GM23338 (cell line): ENCODE results near the gene B3GAT2. TPM values are rescaled to one million over a fixed set of nuclear protein-coding genes. Genes with fewer than 3 reads are reported as not detected.

Source experiments
- ATAC-seq: fragments of 200-7000 bp; cut with Tn5 transposase; 3 replicates; pipeline ENCODE4 v1.9.1; 2020
- DNase-seq: peaks from one replicate; pipeline ENCODE4 v3.0.0-alpha.2; 2015; ENCODE audit warnings: low spot score
- H2AFZ ChIP-seq: fragments of 200-600 bp; sonication (generic); 2 replicates; pipeline ENCODE4 v1.8.0; 2016; ENCODE audit warnings: antibody characterized with exemption, mild to moderate bottlenecking, moderate library complexity
- H3F3A ChIP-seq: fragments of 200-600 bp; sonication (generic); replicated peaks from 2 replicates; pipeline ENCODE4 v1.8.0; 2017; ENCODE audit warnings: antibody characterized with exemption, mixed run types, low read depth
- H3K27ac ChIP-seq: fragments of 200-600 bp; sonication (generic); 2 replicates; pipeline ENCODE4 v1.6.1; 2016; ENCODE audit warnings: low read depth
- H3K27me3 ChIP-seq: fragments of 200-600 bp; sonication (generic); 2 replicates; pipeline ENCODE4 v1.8.0; 2016; ENCODE audit warnings: mild to moderate bottlenecking, mixed run types, moderate library complexity; ENCODE audit not compliant: insufficient read depth
- H3K36me3 ChIP-seq: fragments of 200-600 bp; sonication (generic); 2 replicates; pipeline ENCODE4 v1.8.0; 2016; ENCODE audit warnings: mild to moderate bottlenecking; ENCODE audit not compliant: insufficient read depth
- H3K4me1 ChIP-seq: fragments of 200-600 bp; sonication (generic); 2 replicates; pipeline ENCODE4 v1.8.0; 2016; ENCODE audit warnings: mild to moderate bottlenecking, moderate library complexity; ENCODE audit not compliant: insufficient read depth
- H3K4me2 ChIP-seq: fragments of 200-600 bp; sonication (generic); 2 replicates; pipeline ENCODE4 v1.7.1; 2017; ENCODE audit warnings: mixed run types
- H3K4me3 ChIP-seq: fragments of 200-600 bp; sonication (generic); 2 replicates; pipeline ENCODE4 v1.6.1; 2016; ENCODE audit warnings: mixed run types
- H3K79me2 ChIP-seq: fragments of 200-600 bp; sonication (generic); replicated peaks from 2 replicates; pipeline ENCODE4 v1.8.0; 2017; ENCODE audit warnings: mild to moderate bottlenecking; ENCODE audit not compliant: insufficient read depth
- H3K9me2 ChIP-seq: fragments of 200-600 bp; sonication (generic); 2 replicates; pipeline ENCODE4 v1.8.0; 2017; ENCODE audit not compliant: insufficient read depth
- H4K20me1 ChIP-seq: fragments of 200-600 bp; sonication (generic); replicated peaks from 2 replicates; pipeline ENCODE4 v1.8.0; 2017; ENCODE audit warnings: mild to moderate bottlenecking; ENCODE audit not compliant: insufficient read depth
- H3K27ac Mint-ChIP-seq: 2 replicates; pipeline ENCODE4 v1.8.0; 2020; ENCODE audit warnings: inconsistent platforms, mild to moderate bottlenecking, moderate library complexity, mixed read lengths
- H3K27me3 Mint-ChIP-seq: 3 replicates; pipeline ENCODE4 v1.8.0; 2022; ENCODE audit warnings: low read depth, mild to moderate bottlenecking, moderate library complexity, mixed read lengths, inconsistent platforms; ENCODE audit not compliant: insufficient read depth, poor library complexity
- H3K36me3 Mint-ChIP-seq: 3 replicates; pipeline ENCODE4 v1.8.0; 2021; ENCODE audit warnings: low read depth, mild to moderate bottlenecking, inconsistent platforms, moderate library complexity, mixed read lengths
- H3K4me1 Mint-ChIP-seq: 3 replicates; pipeline ENCODE4 v1.8.0; 2020; ENCODE audit warnings: mild to moderate bottlenecking, inconsistent platforms, mixed read lengths
- H3K4me3 Mint-ChIP-seq: 3 replicates; pipeline ENCODE4 v1.8.0; 2021; ENCODE audit warnings: moderate library complexity, mild to moderate bottlenecking, inconsistent platforms, mixed read lengths
- H3K9me3 Mint-ChIP-seq: 3 replicates; pipeline ENCODE4 v1.8.0; 2020; ENCODE audit warnings: moderate library complexity, mild to moderate bottlenecking, inconsistent platforms, mixed read lengths
- CTCF ChIP-seq, 2 experiments: fragments of 200-600 bp in 1 of 2; sonication (generic) in 1 of 2; conservative IDR thresholded peaks; 2 replicates each; pipeline versions ENCODE4 v1.5.1 to v1.6.1; 2016 to 2017; ENCODE audit warnings: antibody characterized with exemption in 2 of 2, low read depth in 2 of 2, mild to moderate bottlenecking in 2 of 2, moderate library complexity in 1 of 2
- EZH2 ChIP-seq: fragments of 200-600 bp; sonication (generic); IDR thresholded peaks from one replicate; pipeline ENCODE4 v1.8.0; 2017; ENCODE audit warnings: antibody characterized with exemption, mild to moderate bottlenecking, low read depth; ENCODE audit not compliant: unreplicated experiment
- EZH2phosphoT487 ChIP-seq: fragments of 200-600 bp; sonication (generic); IDR thresholded peaks from one replicate; pipeline ENCODE4 v1.8.1; 2018; ENCODE audit warnings: antibody characterized with exemption; ENCODE audit not compliant: unreplicated experiment
- JUNB ChIP-seq: IDR thresholded peaks from one replicate; pipeline ENCODE4 v1.6.1; 2016; ENCODE audit warnings: antibody characterized with exemption; ENCODE audit not compliant: unreplicated experiment
- NANOG ChIP-seq: IDR thresholded peaks from 2 replicates; pipeline ENCODE4 v1.6.1; 2016; ENCODE audit warnings: antibody characterized with exemption, borderline replicate concordance
- ZNF114 ChIP-seq: fragments of 250-450 bp; sonication (Bioruptor Pico); IDR thresholded peaks from 2 replicates; pipeline ENCODE4 v1.5.0; 2020; ENCODE audit warnings: mild to moderate bottlenecking, moderate library complexity
- ZNF331 ChIP-seq: fragments of 250-450 bp; sonication (Bioruptor Pico); IDR thresholded peaks from 2 replicates; pipeline ENCODE4 v1.5.0; 2020; ENCODE audit warnings: low read depth, mild to moderate bottlenecking, moderate library complexity
- ZNF462 ChIP-seq: fragments of 250-450 bp; sonication (Bioruptor Pico); IDR thresholded peaks from 2 replicates; pipeline ENCODE4 v1.5.0; 2020; ENCODE audit warnings: mild to moderate bottlenecking, moderate library complexity
- polyA plus RNA-seq: library from polyadenylated mRNA; unstranded; fragments of >200 nt; fragmentation: Nextera tagmentation; extraction: Ambion mirVana; gene quantifications from 2 replicates; pipeline ENCODE4 v1.2.1, GENCODE V29; 2016
- total RNA-seq: library from RNA; depleted of rRNA; stranded (reverse); fragments of >200 nt; shearing (Covaris generic); gene quantifications from 2 replicates; pipeline ENCODE4 v1.2.3, GENCODE V29; 2014

B3GAT2 gene
- total and polyA plus RNA-seq, 2 experiments from 2014 or later = 1.7 to 1.8 TPM

GRCh38 chr6:70874181-70874913 lies 82.5 kb downstream of the B3GAT2 start:
- Histone ChIP-seq H3F3A (no peaks in the 10 kb centered on the region), H3K9me2 (no peaks in the 10 kb centered on the region), H3K4me2 (no peak overlapping the region), H3K36me3 (peaks cover 8% of the 10 kb centered on the region; the same call in 1 of the 2 replicates), H3K79me2 (no peaks in the 10 kb centered on the region), H3K27ac (no peak overlapping the region), H3K27me3 (no peaks in the 10 kb centered on the region), H2AFZ (0 out of 2 replicates have a peak overlapping the region, but pooled peaks have one; percentile 8), H3K4me1 (no peaks in the 10 kb centered on the region), H4K20me1 (no peaks in the 10 kb centered on the region), H3K4me3 (no peak overlapping the region)
- Mint-ChIP-seq H3K27ac (no peak overlapping the region), H3K27me3 (peaks cover 3% of the 10 kb centered on the region), H3K4me3 (no peak overlapping the region), H3K36me3 (peaks cover 22% of the 10 kb centered on the region; the same call in 2 of the 3 replicates), H3K4me1 (peaks cover under 1% of the 10 kb centered on the region; the same call in 2 of the 3 replicates), H3K9me3 (peaks cover 28% of the 10 kb centered on the region)
- ATAC-seq = no peak
- no peak for TF ChIP-seq CTCF (conservative IDR thresholded peaks at IDR 0.05; ENCODE audit: low read depth in 2 of 2)
- no peak for TF ChIP-seq NANOG
- no peak for TF ChIP-seq EZH2
- no peak for TF ChIP-seq ZNF114 (CRISPR knock-in tag)
- TF ChIP-seq ZNF331 = no peak
- no peak for DNase-seq

- Histone ChIP-seq H3K79me2 (no peaks in the 10 kb centered on the region), H3K27me3 (no peaks in the 10 kb centered on the region)
- TF ChIP-seq EZH2phosphoT487 (no peak), NANOG (no peak), ZNF114 (CRISPR knock-in tag) (no peak), JUNB (no peak)
Observed at GRCh38 chr6:70872469-70872868, 84.4 kb downstream of the B3GAT2 start.

GRCh38 chr6:70864401-70864800 lies 92.5 kb downstream of the B3GAT2 start:
- H3K4me2 ChIP-seq = no peak overlapping the region; the same call in 1 of the 2 replicates
- peak; percentile 75; the same call in 1 of the 2 replicates for TF ChIP-seq ZNF462
- no peak for TF ChIP-seq NANOG
- no peak overlapping the region for H3K4me3 ChIP-seq
- Mint-ChIP-seq H3K4me1 (peaks cover 20% of the 10 kb centered on the region), H3K9me3 (no peaks in the 10 kb centered on the region), H3K27ac (peak overlapping the region; percentile 91), H3K27me3 (peaks cover 3% of the 10 kb centered on the region), H3K4me3 (no peak overlapping the region), H3K36me3 (no peaks in the 10 kb centered on the region)
- no peaks in the 10 kb centered on the region for H3F3A ChIP-seq
- H3K9me2 ChIP-seq = no peaks in the 10 kb centered on the region
- no peaks in the 10 kb centered on the region for H3K36me3 ChIP-seq
- H3K4me1 ChIP-seq = peaks cover 7% of the 10 kb centered on the region
- peak overlapping the region; percentile 52; the same call in 1 of the 2 replicates for H3K27ac ChIP-seq
- no peaks in the 10 kb centered on the region for H3K27me3 ChIP-seq
- DNase-seq (peak; percentile 46), ATAC-seq (peak; percentile 94)
- H3K79me2 ChIP-seq = no peaks in the 10 kb centered on the region
- H2AFZ ChIP-seq = 0 out of 2 replicates have a peak overlapping the region, but pooled peaks have one; percentile 7
- no peaks in the 10 kb centered on the region for H4K20me1 ChIP-seq

More at GRCh38 chr6:70872469-70872868, 84.4 kb downstream of the B3GAT2 start:
- Histone ChIP-seq H3K27ac (no peak overlapping the region), H3K4me3 (no peak overlapping the region), H3K36me3 (peaks cover 8% of the 10 kb centered on the region; the same call in 1 of the 2 replicates), H3K4me2 (no peak overlapping the region), H4K20me1 (no peaks in the 10 kb centered on the region), H3K9me2 (no peaks in the 10 kb centered on the region), H3F3A (no peaks in the 10 kb centered on the region), H2AFZ (no peak overlapping the region), H3K4me1 (no peaks in the 10 kb centered on the region)
- H3K4me3 Mint-ChIP-seq = no peak overlapping the region
- no peaks in the 10 kb centered on the region for H3K4me1 Mint-ChIP-seq
- H3K27ac Mint-ChIP-seq = no peak overlapping the region
- H3K27me3 Mint-ChIP-seq = peaks cover 3% of the 10 kb centered on the region
- DNase-seq (no peak), ATAC-seq (no peak)
- peaks cover 22% of the 10 kb centered on the region; the same call in 2 of the 3 replicates for H3K36me3 Mint-ChIP-seq
- peaks cover 28% of the 10 kb centered on the region for H3K9me3 Mint-ChIP-seq
